B cell (primary cell): Measurements from ENCODE around the gene OR6M1. TPM values are rescaled to one million over a fixed set of nuclear protein-coding genes. Genes with fewer than 3 reads are reported as not detected.

ENCODE experiments used
- ATAC-seq: fragments of 200-7000 bp; cut with Tn5 transposase; one replicate; pipeline ENCODE4 v1.10.0; 2021; ENCODE audit warnings: low read depth, mild to moderate bottlenecking, moderate number of reproducible peaks, moderate library complexity
- CTCF ChIA-PET: fragments of 350-600 bp; sonication (Branson Sonifier 250); formaldehyde crosslinking; loops from one replicate; lab custom pipeline; 2021; ENCODE audit warnings: antibody characterized with exemption, inconsistent platforms; lab: Charles Lee
- POLR2A ChIA-PET: fragments of 350-600 bp; sonication (Branson Sonifier 250); formaldehyde crosslinking; loops from one replicate; lab custom pipeline; 2021; ENCODE audit warnings: antibody characterized with exemption; lab: Charles Lee
- DNase-seq: peaks from one replicate; pipeline ENCODE4 v3.0.0; 2013
- H2AFZ ChIP-seq: 2 replicates; pipeline ENCODE4 v1.6.1; 2012; ENCODE audit warnings: mild to moderate bottlenecking, low read depth, low read length; ENCODE audit not compliant: insufficient read depth, poor library complexity, severe bottlenecking
- H3K27ac ChIP-seq, 2 donors: 1 replicate in 1 of 2; 2 replicates in 1 of 2; pipeline ENCODE4 v1.5.1; 2012 to 2013; ENCODE audit warnings: low read length in 2 of 2, mild to moderate bottlenecking in 2 of 2, moderate library complexity in 1 of 2
- H3K27me3 ChIP-seq, 4 experiments: fragments of 200-600 bp in 1 of 4; sonication (generic) in 1 of 4; replicated peaks in 1 of 4; 1 replicate in 2 of 4; 2 replicates in 2 of 4; pipeline versions ENCODE4 v1.6.1 to v1.7.0; 2013 to 2016; ENCODE audit warnings: low read length in 3 of 4, mild to moderate bottlenecking in 2 of 4, mixed read lengths in 1 of 4, moderate library complexity in 1 of 4; ENCODE audit not compliant: insufficient read depth in 4 of 4, control insufficient read depth in 3 of 4; ENCODE audit errors: control extremely low read depth in 1 of 4
- H3K36me3 ChIP-seq, 2 experiments: replicated peaks in 1 of 2; 1 replicate in 1 of 2; 2 replicates in 1 of 2; pipeline versions ENCODE4 v1.6.1 to v1.7.1; 2013; ENCODE audit warnings: low read length in 1 of 2; ENCODE audit not compliant: insufficient read depth in 2 of 2, control insufficient read depth in 1 of 2; ENCODE audit errors: control extremely low read depth in 1 of 2, extremely low read depth in 1 of 2
- H3K4me1 ChIP-seq, 2 donors: fragments of 200-600 bp in 1 of 2; sonication (generic) in 1 of 2; 1 replicate in 1 of 2; 2 replicates in 1 of 2; pipeline versions ENCODE4 v1.5.1 to v1.6.1; 2013 to 2017; ENCODE audit warnings: low read length in 2 of 2; ENCODE audit not compliant: control insufficient read depth in 2 of 2, insufficient read depth in 2 of 2
- H3K4me2 ChIP-seq: replicated peaks from 2 replicates; pipeline ENCODE3; 2012; ENCODE audit warnings: mild to moderate bottlenecking, low read depth, low read length; ENCODE audit not compliant: poor library complexity, severe bottlenecking
- H3K4me3 ChIP-seq, 5 experiments: fragments of 200-600 bp in 1 of 5; sonication (generic) in 1 of 5; 1 replicate in 3 of 5; 2 replicates in 2 of 5; pipeline versions ENCODE4 v1.5.1 to v1.7.0; 2011 to 2016; ENCODE audit warnings: low read length in 4 of 5, mild to moderate bottlenecking in 4 of 5, low read depth in 2 of 5, control low read depth in 1 of 5, moderate library complexity in 1 of 5; ENCODE audit not compliant: insufficient read depth in 1 of 5; ENCODE audit errors: control extremely low read depth in 1 of 5, extremely low read depth in 1 of 5
- H3K79me2 ChIP-seq: fragments of 200-600 bp; sonication (generic); one replicate; pipeline ENCODE4 v1.6.0; 2016; ENCODE audit warnings: low read length; ENCODE audit not compliant: control insufficient read depth, insufficient read depth
- H3K9ac ChIP-seq: fragments of 200-600 bp; sonication (generic); 2 replicates; pipeline ENCODE4 v1.6.1; 2017; ENCODE audit warnings: mild to moderate bottlenecking, low read length, moderate library complexity
- H3K9me3 ChIP-seq, 3 donors: one replicate each; pipeline versions ENCODE4 v1.6.1 to v1.7.1; 2013; ENCODE audit warnings: low read length in 2 of 3; ENCODE audit not compliant: control insufficient read depth in 2 of 3, insufficient read depth in 1 of 3; ENCODE audit errors: control extremely low read depth in 1 of 3
- H4K20me1 ChIP-seq: 2 replicates; pipeline ENCODE4 v1.6.0; 2012; ENCODE audit warnings: mild to moderate bottlenecking, low read length; ENCODE audit not compliant: insufficient read depth, control insufficient read depth, poor library complexity, severe bottlenecking
- H3K27ac Mint-ChIP-seq: one replicate; pipeline ENCODE4 v1.8.0; 2021; ENCODE audit warnings: mixed read lengths
- H3K27me3 Mint-ChIP-seq: one replicate; pipeline ENCODE4 v1.8.0; 2021; ENCODE audit warnings: mixed read lengths
- H3K4me1 Mint-ChIP-seq: one replicate; pipeline ENCODE4 v1.8.0; 2021; ENCODE audit warnings: mixed read lengths
- H3K4me3 Mint-ChIP-seq: one replicate; pipeline ENCODE4 v1.8.0; 2021; ENCODE audit warnings: mixed read lengths
- H3K9me3 Mint-ChIP-seq: one replicate; pipeline ENCODE4 v1.8.0; 2022; ENCODE audit warnings: mixed read lengths; ENCODE audit not compliant: insufficient read depth
- EZH2 ChIP-seq: IDR thresholded peaks from 2 replicates; pipeline ENCODE4 v1.6.1; 2012; ENCODE audit warnings: borderline replicate concordance, low read depth, mild to moderate bottlenecking, moderate library complexity, low read length; ENCODE audit not compliant: insufficient read depth, poor library complexity, severe bottlenecking
- WGBS: methylation state at CpG from one replicate; pipeline ENCODE4 v1.1.5; 2013; ENCODE audit warnings: missing lambda C conversion rate; ENCODE audit not compliant: insufficient coverage; 5-methylcytosine and 5-hydroxymethylcytosine counted together
- intact Hi-C: fragments of 100-400 bp; cut with micrococcal nuclease; formaldehyde crosslinking; loops from one replicate; pipeline ENCODE4 v1.10.0; 2022
- polyA plus RNA-seq: library from polyadenylated mRNA; depleted of rRNA; stranded (reverse); fragments of >200 nt; gene quantifications from 2 replicates; pipeline ENCODE4 v1.2.3, GENCODE V29; 2012
- total RNA-seq, 2 donors: library from RNA; stranded (reverse); fragments of 120-200 nt in 1 of 2; gene quantifications; 1 replicate in 1 of 2; 2 replicates in 1 of 2; pipeline versions ENCODE4 v1.2.3 to v1.2.4, GENCODE V29; 2013 to 2022
- TF ChIP-seq, protein P1 (sequence below): fragments of 200-600 bp; IDR thresholded peaks from one replicate; pipeline ENCODE4 v1.8.0; 2022; ENCODE audit warnings: antibody characterized with exemption, mild to moderate bottlenecking

OR6M1 gene
- total and polyA plus RNA-seq, 2 donors (not counting 1 experiment from before 2014, with no cell fraction given) = not detected

GRCh38 chr11:123822599-123822998 lies 16.4 kb upstream of the OR6M1 start:
- Histone ChIP-seq H3K27ac (no peak overlapping the region), H3K27me3 (no peaks in the 10 kb centered on the region), H3K4me3 (no peak overlapping the region), H3K9ac (no peak overlapping the region), H3K36me3 (no peaks in the 10 kb centered on the region), H3K4me1 (no peaks in the 10 kb centered on the region), H3K9me3 (no peaks in the 10 kb centered on the region), H3K79me2 (no peaks in the 10 kb centered on the region), H2AFZ (peak overlapping the region; percentile 11), H3K4me2 (peak overlapping the region; percentile 32), H4K20me1 (no peaks in the 10 kb centered on the region)
- WGBS = 86% methylated on average over 3 of the region's 3 CpGs
- DNase-seq (no peak), ATAC-seq (no peak)
- Mint-ChIP-seq H3K27ac (no peak overlapping the region), H3K9me3 (no peaks in the 10 kb centered on the region), H3K4me1 (no peaks in the 10 kb centered on the region), H3K4me3 (no peak overlapping the region), H3K27me3 (peaks cover 4% of the 10 kb centered on the region)
- TF ChIP-seq, protein P1, sequence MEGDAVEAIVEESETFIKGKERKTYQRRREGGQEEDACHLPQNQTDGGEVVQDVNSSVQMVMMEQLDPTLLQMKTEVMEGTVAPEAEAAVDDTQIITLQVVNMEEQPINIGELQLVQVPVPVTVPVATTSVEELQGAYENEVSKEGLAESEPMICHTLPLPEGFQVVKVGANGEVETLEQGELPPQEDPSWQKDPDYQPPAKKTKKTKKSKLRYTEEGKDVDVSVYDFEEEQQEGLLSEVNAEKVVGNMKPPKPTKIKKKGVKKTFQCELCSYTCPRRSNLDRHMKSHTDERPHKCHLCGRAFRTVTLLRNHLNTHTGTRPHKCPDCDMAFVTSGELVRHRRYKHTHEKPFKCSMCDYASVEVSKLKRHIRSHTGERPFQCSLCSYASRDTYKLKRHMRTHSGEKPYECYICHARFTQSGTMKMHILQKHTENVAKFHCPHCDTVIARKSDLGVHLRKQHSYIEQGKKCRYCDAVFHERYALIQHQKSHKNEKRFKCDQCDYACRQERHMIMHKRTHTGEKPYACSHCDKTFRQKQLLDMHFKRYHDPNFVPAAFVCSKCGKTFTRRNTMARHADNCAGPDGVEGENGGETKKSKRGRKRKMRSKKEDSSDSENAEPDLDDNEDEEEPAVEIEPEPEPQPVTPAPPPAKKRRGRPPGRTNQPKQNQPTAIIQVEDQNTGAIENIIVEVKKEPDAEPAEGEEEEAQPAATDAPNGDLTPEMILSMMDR = no peak
- no peak for TF ChIP-seq EZH2
- intact Hi-C loops = no loop called here
- CTCF ChIA-PET = no interaction called here
- POLR2A ChIA-PET = no interaction called here

- DNase-seq (no peak), ATAC-seq (no peak)
- H3K9me3 ChIP-seq = no peaks in the 10 kb centered on the region
- intact Hi-C loops = no loop called here
- TF ChIP-seq EZH2 = no peak
- TF ChIP-seq, protein P1 = no peak
- H3K4me2 ChIP-seq = peak overlapping the region; percentile 32
- H3K4me3 ChIP-seq = no peak overlapping the region
- POLR2A ChIA-PET = no interaction called here
- H3K27me3 ChIP-seq = no peaks in the 10 kb centered on the region
- no peaks in the 10 kb centered on the region for H3K4me1 Mint-ChIP-seq
- no peak overlapping the region for H3K27ac ChIP-seq
- 29% methylated on average over 2 of the region's 2 CpGs for WGBS
- CTCF ChIA-PET = no interaction called here
- no peak overlapping the region for H3K9ac ChIP-seq
- peak overlapping the region; percentile 11 for H2AFZ ChIP-seq
- no peaks in the 10 kb centered on the region for H3K9me3 Mint-ChIP-seq
- H3K36me3 ChIP-seq = no peaks in the 10 kb centered on the region
- H4K20me1 ChIP-seq = no peaks in the 10 kb centered on the region
- no peak overlapping the region for H3K4me3 Mint-ChIP-seq
- no peak overlapping the region for H3K27ac Mint-ChIP-seq
- H3K79me2 ChIP-seq = no peaks in the 10 kb centered on the region
- peaks cover 4% of the 10 kb centered on the region for H3K27me3 Mint-ChIP-seq
- H3K4me1 ChIP-seq = no peaks in the 10 kb centered on the region
Observed at GRCh38 chr11:123822032-123822431, 15.9 kb upstream of the OR6M1 start.
